Measurements from ENCODE around the gene MED16.
"Not testable (repeated sequence)": the region's sequence is repeated elsewhere in the genome, so short reads cannot be mapped to it uniquely, and the experiment has no call there.

Gene MED16

DNA sequence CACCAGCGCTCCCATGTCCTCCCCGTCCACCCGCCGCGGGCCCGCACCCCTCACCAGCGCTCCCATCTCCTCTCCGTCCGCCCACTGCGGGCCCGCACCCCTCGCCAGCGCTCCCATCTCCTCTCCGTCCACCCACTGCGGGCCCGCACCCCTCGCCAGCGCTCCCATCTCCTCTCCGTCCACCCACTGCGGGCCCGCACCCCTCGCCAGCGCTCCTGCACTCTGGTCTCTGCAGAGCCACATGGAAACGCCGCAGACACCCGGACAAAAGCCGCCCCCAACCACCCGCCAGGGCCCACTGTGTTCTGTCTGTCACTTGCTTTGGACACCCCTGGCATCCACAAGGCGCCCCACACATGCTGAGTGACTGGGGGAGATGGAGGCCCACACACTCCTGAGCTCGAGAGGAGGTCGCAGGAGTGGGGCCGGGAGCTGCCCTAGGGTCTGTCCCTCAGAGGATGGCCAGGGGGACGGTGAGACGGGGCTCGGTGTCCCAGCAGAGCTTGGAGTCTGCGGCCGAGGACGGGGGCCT is 26.2 kb downstream of the MED16 start:
- Mint-ChIP-seq H3K36me3 (peaks cover 49% of the 10 kb centered on the region), H3K4me1 (peaks cover 33% of the 10 kb centered on the region), H3K9me3 (no peaks in the 10 kb centered on the region), H3K27ac (no peak overlapping the region), H3K4me3 (no peak overlapping the region)
- ATAC-seq (no peak), DNase-seq (ENCODE audit: low spot score in 2 of 2) (no peak)

DNA sequence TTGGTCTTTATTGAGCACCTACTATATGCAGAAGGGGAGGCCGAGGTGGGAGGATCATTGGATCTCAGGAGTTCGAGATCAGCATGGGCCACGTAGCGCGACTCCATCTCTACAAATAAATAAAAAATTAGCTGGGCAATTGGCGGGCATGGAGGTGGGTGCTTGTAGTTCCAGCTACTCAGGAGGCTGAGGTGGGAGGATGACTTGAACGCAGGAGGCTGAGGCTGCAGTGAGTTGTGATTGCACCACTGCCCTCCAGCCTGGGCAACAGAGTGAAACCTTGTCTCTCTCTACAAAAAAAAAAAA is 29.7 kb downstream of the MED16 start:
- ATAC-seq (no peak), DNase-seq (ENCODE audit: low spot score in 2 of 2) (no peak)
- peak overlapping the region; percentile 67 for H3K4me3 Mint-ChIP-seq
- peaks cover 24% of the 10 kb centered on the region for H3K4me1 Mint-ChIP-seq
- H3K9me3 Mint-ChIP-seq = no peaks in the 10 kb centered on the region
- H3K36me3 Mint-ChIP-seq = peaks cover 26% of the 10 kb centered on the region
- H3K27ac Mint-ChIP-seq = peak overlapping the region; percentile 40

DNA sequence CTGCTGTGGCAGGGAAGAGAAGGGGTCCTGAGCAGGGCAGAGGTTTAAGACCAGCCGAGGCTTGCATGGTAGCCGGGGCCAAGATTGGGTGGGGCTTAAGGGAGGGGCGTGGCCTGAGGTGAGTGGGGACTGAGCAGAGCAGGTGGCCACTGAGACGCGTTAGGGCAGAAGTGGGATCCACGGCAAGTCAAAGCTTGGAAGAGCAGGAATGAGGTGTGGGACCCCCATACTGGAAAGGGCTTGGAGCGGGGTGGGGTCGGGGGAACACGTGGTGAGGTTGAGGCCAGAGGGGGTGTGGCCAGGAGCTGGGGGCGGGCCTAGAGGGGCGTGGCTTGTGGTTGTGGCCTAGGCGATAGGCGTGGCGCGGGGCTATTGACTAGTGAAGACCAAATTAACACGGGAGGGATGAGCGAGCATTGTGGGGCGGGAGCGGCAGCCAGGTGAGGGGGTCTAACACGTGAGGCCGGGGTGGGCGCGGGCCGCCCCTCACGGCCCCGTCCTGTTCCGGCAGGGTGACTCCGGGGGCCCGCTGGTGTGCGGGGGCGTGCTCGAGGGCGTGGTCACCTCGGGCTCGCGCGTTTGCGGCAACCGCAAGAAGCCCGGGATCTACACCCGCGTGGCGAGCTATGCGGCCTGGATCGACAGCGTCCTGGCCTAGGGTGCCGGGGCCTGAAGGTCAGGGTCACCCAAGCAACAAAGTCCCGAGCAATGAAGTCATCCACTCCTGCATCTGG is 30.2 kb downstream of the MED16 start:
- DNase-seq (ENCODE audit: low spot score in 2 of 2) = peak; percentile 67 to 89
- H3K27ac Mint-ChIP-seq = peak overlapping the region; percentile 40

DNA sequence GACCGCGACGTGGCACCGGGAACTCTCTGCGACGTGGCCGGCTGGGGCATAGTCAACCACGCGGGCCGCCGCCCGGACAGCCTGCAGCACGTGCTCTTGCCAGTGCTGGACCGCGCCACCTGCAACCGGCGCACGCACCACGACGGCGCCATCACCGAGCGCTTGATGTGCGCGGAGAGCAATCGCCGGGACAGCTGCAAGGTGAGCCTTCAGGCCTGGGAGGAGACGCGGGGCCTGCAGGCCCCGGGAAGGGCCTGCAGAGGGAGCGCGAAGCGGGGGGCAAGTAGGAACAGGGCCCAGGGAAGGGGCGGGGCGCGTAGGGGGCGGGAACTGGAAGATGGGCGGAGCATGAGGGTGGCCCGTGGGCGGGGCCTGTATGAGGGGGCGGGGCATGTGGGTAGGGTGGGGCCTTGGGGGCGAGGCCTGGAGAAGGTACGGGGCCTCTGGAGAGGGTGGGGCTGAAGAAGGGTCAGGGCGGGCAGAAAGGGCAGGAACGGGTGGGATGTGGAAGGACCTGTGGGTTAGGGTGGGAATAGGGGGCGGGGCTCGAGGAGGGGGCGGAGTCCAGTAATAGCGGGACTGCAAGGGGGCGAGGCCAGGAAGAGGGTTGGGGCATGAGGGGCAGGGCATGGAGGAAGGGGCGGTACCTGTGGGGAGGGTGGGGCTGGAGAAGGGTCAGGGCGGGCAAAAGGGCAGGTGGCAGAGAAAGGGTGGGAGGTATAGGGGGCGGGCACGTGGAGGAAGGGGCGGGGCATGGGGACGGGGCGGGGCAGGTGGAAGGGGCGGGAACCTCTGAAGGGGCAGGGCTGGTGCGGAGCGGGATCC is 31.0 kb downstream of the MED16 start:
- peak overlapping the region; percentile 67 for H3K4me3 Mint-ChIP-seq
- ATAC-seq = peak; percentile 41
- no peaks in the 10 kb centered on the region for H3K9me3 Mint-ChIP-seq
- peaks cover 18% of the 10 kb centered on the region for H3K36me3 Mint-ChIP-seq
- DNase-seq (ENCODE audit: low spot score in 2 of 2) = peak; percentile 47 to 73
- peaks cover 18% of the 10 kb centered on the region for H3K4me1 Mint-ChIP-seq
- H3K27ac Mint-ChIP-seq = no peak overlapping the region

More for the DNA sequence above, 30.2 kb downstream of the MED16 start:
- Mint-ChIP-seq H3K36me3 (peaks cover 26% of the 10 kb centered on the region), H3K4me3 (peak overlapping the region; percentile 67), H3K4me1 (peaks cover 24% of the 10 kb centered on the region), H3K9me3 (no peaks in the 10 kb centered on the region)
- ATAC-seq = peak; percentile 66

DNA sequence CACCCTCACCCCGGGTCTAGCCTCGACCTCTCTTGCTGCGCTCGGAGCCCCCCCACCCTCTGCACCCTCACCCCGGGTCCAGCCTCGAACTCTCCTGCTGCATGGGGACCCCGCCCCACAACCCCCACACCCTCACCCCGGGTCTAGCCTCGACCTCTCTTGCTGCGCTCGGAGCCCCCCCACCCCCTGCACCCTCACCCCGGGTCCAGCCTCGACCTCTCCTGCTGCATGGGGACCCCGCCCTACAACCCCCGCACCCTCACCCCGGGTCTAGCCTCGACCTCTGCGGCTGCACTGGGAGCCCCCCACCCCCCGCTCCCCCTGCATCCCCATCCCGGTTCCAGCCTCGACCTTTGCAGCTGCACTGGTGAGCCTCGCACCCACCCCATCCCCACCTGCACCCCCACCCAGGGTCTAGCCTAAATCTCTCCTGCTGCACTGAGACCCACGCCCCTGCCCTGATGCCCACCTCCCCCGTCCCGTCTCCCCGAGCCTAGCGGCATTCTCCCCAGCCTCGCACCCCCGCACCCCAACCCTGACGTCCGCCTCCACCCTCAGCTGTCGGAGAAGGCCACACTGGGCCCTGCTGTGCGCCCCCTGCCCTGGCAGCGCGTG is 31.7 kb downstream of the MED16 start:
- no peaks in the 10 kb centered on the region for H3K9me3 Mint-ChIP-seq
- ATAC-seq (no peak), DNase-seq (ENCODE audit: low spot score in 2 of 2) (no peak)
- no peak overlapping the region for H3K27ac Mint-ChIP-seq
- H3K36me3 Mint-ChIP-seq = peaks cover 14% of the 10 kb centered on the region
- peak overlapping the region; percentile 67 for H3K4me3 Mint-ChIP-seq
- peaks cover 18% of the 10 kb centered on the region for H3K4me1 Mint-ChIP-seq

DNA sequence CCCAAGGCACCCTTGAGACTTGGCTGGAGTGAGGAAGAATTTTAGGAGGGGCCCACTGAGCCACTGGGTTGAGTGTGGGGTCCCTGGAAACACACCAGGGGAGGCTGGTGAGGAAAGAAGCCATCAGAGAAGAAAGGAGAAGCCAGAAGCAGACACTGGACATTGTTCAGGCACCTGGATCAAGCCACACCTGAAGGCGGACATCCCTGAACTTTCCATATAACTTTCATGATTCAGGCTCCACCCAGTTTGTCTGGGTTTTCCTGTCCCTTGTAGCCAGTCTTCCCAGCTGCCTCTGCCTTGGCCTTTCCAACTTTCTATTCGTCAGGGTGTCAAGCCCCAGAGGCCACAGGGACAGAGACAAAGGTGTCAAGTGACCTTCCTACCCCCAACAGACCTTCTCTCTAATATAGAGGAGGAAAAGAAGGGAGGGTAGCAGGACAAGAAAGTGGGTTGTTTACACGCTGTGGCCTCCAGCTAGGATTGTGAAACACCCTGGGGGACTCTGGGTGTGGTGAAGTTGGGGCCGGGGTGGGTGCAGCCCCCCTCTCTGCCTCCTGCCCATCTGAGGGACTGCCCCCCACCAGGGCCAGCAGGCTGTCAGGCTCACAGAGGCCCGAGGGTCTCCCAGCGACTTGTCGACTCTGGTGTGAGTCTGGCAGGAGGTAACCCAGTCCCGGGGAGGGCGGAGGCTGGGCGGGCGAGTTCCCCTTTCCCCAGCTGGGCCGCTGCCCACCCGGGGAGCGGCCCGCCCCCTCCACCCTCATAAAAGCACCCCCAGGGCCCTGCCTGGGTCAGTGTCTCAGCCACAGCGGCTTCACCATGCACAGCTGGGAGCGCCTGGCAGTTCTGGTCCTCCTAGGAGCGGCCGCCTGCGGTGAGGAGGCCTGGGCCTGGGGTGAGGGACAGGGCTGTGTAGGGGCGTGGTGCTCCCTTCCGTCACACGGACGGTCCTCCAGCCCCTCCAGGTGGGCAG is 33.8 kb downstream of the MED16 start, which contains the start of gene CFD:
Gene CFD (plus strand): TSS at position 797 of the 976 bp plus-strand sequence. CDS start 26 bp downstream, at position 823.
- peaks cover 18% of the 10 kb centered on the region for H3K4me1 Mint-ChIP-seq
- no peak for ATAC-seq
- no peak for DNase-seq (ENCODE audit: low spot score in 2 of 2)
- peaks cover 8% of the 10 kb centered on the region for H3K36me3 Mint-ChIP-seq
- peak within 1 kb of the TSS; percentile 43 for H3K4me3 Mint-ChIP-seq
- H3K27ac Mint-ChIP-seq = no peak within 1 kb of the TSS
- H3K9me3 Mint-ChIP-seq = no peaks in the 10 kb centered on the region

DNA sequence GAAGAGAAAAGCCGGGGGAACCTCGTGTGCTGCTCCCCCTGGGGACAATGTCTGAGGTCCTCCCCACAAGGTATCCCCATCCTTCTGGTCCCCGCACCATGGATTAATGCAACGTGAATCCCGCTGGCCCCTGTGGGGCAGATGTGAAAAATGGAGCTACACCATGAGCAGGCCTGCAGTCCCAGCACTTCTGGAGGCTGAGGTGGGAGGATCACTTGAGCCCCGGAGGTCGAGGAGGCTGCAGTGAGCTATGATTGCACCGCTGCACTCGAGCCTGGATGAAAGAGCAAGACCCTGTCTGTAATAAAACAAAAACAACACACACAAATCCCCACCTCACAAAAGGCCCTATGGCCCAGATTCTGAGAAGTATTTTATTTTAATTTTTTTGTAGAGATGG is 34.7 kb downstream of the MED16 start:
- H3K9me3 Mint-ChIP-seq = no peaks in the 10 kb centered on the region
- no peak for ATAC-seq
- no peak for DNase-seq (ENCODE audit: low spot score in 2 of 2)
- H3K36me3 Mint-ChIP-seq = no peaks in the 10 kb centered on the region
- H3K4me1 Mint-ChIP-seq = peaks cover 10% of the 10 kb centered on the region
- H3K27ac Mint-ChIP-seq = no peak overlapping the region
- no peak overlapping the region for H3K4me3 Mint-ChIP-seq

DNA sequence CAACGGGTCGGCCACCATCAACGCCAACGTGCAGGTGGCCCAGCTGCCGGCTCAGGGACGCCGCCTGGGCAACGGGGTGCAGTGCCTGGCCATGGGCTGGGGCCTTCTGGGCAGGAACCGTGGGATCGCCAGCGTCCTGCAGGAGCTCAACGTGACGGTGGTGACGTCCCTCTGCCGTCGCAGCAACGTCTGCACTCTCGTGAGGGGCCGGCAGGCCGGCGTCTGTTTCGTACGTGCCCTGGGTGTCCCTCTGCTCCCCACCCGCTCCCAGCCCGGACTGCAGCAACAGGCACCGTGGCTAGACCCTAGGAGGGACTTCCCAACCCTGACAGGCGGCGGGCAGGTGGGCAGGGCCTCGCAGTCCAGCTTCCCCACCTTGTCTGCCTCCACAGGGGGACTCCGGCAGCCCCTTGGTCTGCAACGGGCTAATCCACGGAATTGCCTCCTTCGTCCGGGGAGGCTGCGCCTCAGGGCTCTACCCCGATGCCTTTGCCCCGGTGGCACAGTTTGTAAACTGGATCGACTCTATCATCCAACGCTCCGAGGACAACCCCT is 37.3 kb downstream of the MED16 start:
- H3K36me3 Mint-ChIP-seq = no peaks in the 10 kb centered on the region
- no peak for DNase-seq (ENCODE audit: low spot score in 2 of 2)
- no peak overlapping the region for H3K27ac Mint-ChIP-seq
- H3K4me1 Mint-ChIP-seq = no peaks in the 10 kb centered on the region
- H3K4me3 Mint-ChIP-seq = no peak overlapping the region
- no peaks in the 10 kb centered on the region for H3K9me3 Mint-ChIP-seq
- ATAC-seq = no peak

DNA sequence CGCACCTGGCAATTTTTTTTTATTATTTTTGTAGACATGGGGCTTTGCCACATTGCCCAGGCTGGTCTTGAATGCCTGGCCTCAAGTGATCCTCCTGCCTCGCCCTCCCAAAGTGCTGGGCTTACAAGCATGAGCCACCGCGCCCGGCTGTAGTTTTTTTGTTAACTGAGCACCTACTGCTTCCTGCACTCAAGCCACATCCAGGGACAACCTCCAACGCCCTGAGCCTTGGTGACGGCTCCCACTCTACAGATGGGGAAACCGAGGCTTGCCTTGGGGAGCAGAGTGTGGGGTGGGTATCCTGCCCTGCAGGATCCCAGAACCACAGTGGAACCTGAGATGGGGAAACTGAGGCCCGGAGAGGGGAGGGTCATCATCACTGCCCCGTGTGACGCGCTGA is 37.8 kb downstream of the MED16 start:
- no peak for DNase-seq (ENCODE audit: low spot score in 2 of 2)
- Mint-ChIP-seq H3K4me3 (no peak overlapping the region), H3K9me3 (no peaks in the 10 kb centered on the region), H3K4me1 (no peaks in the 10 kb centered on the region), H3K27ac (no peak overlapping the region), H3K36me3 (no peaks in the 10 kb centered on the region)
- ATAC-seq = no peak

DNA sequence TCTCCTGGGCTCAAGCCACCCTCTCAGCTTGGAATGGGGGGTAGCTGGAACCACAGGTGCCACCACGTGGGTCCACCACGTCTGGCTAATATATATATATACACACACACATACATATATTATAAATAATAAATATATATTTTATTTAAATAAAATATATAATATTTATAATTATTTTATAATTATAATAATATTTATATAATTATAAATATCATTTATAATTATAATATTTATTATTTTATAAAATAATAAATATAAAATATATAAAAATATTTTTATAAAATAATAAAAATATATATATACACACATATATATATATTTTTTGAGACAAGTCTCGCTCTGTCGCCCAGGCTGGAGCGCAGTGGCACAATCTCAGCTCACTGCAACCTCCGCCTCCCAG is 38.4 kb downstream of the MED16 start:
- Mint-ChIP-seq H3K4me3 (no peak overlapping the region), H3K9me3 (no peaks in the 10 kb centered on the region), H3K27ac (no peak overlapping the region), H3K4me1 (no peaks in the 10 kb centered on the region), H3K36me3 (no peaks in the 10 kb centered on the region)
- DNase-seq (ENCODE audit: low spot score in 2 of 2) (no peak), ATAC-seq (no peak)

DNA sequence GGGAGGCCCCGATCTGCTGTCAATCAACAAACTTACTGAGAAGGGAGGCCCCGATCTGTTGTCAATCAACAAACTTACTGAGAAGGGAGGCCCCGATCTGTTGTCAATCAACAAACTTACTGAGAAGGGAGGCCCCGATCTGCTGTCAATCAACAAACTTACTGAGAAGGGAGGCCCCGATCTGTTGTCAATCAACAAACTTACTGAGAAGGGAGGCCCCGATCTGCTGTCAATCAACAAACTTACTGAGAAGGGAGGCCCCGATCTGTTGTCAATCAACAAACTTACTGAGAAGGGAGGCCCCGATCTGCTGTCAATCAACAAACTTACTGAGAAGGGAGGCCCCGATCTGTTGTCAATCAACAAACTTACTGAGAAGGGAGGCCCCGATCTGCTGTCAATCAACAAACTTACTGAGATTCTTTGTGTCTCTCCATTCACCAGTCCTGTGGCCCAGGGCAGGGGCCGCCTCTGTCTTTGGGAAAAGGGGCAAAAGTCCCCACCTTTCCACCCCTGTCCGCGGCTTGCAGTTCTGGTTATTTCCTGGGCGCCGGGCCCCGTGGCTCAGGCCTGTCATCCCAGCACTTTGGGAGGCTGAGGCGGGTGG is 39.3 kb downstream of the MED16 start:
- not testable (repeated sequence) for H3K4me1 Mint-ChIP-seq; H3K27ac Mint-ChIP-seq; H3K9me3 Mint-ChIP-seq; H3K36me3 Mint-ChIP-seq; DNase-seq (ENCODE audit: low spot score in 2 of 2); ATAC-seq; H3K4me3 Mint-ChIP-seq

DNA sequence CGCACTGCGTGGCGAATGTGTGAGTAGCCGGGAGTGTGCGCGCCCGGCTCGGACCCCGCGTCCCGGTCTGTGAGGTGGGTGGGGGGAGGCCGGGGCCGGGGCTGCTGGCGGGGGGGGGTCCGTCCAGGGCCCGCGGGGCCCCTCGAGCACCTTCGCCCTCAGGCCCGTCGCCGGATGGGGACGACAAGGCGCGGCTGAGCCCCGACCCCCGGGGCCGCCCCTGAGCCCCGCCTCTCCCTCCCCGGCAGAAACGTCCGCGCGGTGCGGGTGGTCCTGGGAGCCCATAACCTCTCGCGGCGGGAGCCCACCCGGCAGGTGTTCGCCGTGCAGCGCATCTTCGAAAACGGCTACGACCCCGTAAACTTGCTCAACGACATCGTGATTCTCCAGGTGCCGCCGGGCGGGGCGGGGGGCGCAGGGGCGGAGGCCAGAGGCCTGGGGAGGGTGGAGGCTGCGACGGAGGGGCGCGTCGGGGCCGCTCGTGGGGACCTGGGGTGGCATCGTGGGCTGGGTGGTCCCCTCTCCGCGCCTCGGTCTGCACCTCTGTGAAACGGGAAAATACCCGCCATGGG is 39.9 kb downstream of the MED16 start:
- Mint-ChIP-seq H3K4me1 (no peaks in the 10 kb centered on the region), H3K9me3 (no peaks in the 10 kb centered on the region), H3K27ac (no peak overlapping the region), H3K36me3 (no peaks in the 10 kb centered on the region), H3K4me3 (no peak overlapping the region)
- ATAC-seq (no peak), DNase-seq (ENCODE audit: low spot score in 2 of 2) (no peak)

DNA sequence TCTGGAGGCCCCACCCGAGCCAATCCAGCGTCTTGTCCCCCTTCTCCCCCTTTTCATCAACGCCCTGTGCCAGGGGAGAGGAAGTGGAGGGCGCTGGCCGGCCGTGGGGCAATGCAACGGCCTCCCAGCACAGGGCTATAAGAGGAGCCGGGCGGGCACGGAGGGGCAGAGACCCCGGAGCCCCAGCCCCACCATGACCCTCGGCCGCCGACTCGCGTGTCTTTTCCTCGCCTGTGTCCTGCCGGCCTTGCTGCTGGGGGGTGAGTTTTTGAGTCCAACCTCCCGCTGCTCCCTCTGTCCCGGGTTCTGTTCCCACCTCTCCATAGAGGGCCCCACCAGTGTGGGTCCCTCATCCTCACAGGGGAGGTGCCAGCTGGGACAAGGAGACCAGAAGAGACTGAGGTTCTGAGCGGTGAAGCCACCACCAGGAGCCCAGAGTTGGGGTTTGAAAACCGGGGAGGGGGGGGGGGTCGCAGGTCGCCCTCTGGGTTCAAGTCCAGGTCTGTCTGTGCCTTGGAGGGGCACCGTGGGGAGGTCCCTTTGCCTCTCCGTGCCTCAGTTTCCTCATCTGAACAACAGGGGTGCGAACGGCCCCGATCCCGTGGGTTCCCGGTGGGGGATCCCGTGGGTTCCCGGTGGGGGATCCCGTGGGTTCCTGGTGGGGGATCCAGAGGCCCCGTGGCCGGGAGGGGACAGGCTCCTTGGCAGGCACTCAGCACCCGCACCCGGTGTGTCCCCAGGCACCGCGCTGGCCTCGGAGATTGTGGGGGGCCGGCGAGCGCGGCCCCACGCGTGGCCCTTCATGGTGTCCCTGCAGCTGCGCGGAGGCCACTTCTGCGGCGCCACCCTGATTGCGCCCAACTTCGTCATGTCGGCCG is 40.6 kb downstream of the MED16 start, which contains the start of gene ELANE:
Gene ELANE (plus strand): TSS at position 168 of the 878 bp plus-strand sequence. CDS start 26 bp downstream, at position 194.
- Mint-ChIP-seq H3K27ac (no peak within 1 kb of the TSS), H3K9me3 (no peaks in the 10 kb centered on the region), H3K36me3 (no peaks in the 10 kb centered on the region), H3K4me1 (no peaks in the 10 kb centered on the region), H3K4me3 (no peak within 1 kb of the TSS)
- DNase-seq (ENCODE audit: low spot score in 2 of 2) (no peak), ATAC-seq (no peak)
